Measurements from ENCODE around the gene TRPM8.

TRPM8 gene

DNA sequence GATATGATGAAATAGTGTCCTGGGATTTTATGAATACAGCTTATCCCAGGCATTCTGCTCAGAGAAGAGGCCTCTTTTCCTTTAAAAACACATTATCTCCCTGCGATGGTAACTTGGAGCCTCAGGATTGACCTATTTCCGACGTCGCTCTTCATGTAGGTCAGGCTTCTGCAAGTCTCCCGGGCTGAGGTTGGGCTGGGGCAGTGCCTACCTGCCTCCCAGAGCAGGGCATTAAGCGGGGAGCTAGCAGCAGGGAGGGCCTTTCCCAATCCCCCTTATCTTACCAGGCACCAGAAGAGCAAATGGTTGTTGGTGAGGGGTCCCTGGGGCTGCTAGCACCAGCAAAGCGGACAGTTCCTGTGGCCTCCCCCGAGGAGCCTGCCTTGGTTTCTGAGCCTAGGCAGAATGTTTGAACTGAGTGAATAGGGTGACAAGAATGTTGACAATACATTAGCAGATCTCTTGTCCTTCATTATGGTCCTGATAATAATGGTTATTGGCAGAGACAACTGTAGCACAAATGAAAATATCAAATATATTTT lies 60.2 kb downstream of the TRPM8 start:
- TF ChIP-seq GATA2 (IDR thresholded peaks at IDR 0.05; ENCODE audit: low read depth, low read length), result no peak
- no peak for TF ChIP-seq GATA3 (IDR thresholded peaks at IDR 0.05; ENCODE audit: low read depth, low read length)

DNA sequence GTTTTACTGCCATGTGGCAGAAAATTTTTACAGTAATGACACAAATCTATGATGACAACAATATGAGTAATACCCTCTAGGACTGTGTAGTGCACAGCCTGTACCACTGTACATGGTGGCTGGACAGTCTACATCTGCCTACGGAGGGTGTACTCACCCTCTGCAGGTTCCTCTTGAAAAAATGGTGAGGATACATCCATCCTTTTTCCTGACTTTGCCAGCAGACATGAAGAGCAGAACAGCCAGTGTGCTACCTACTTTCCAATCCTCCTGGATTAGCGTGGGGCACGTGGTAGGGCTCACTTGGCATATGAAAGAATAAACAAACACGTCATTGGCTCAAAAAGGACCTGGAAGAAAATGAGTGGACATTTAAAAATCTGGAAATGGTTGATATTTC lies 62.6 kb downstream of the TRPM8 start:
- no peak for TF ChIP-seq GATA2 (IDR thresholded peaks at IDR 0.05; ENCODE audit: low read depth, low read length)
- TF ChIP-seq GATA3 (IDR thresholded peaks at IDR 0.05; ENCODE audit: low read depth, low read length), result no peak

DNA sequence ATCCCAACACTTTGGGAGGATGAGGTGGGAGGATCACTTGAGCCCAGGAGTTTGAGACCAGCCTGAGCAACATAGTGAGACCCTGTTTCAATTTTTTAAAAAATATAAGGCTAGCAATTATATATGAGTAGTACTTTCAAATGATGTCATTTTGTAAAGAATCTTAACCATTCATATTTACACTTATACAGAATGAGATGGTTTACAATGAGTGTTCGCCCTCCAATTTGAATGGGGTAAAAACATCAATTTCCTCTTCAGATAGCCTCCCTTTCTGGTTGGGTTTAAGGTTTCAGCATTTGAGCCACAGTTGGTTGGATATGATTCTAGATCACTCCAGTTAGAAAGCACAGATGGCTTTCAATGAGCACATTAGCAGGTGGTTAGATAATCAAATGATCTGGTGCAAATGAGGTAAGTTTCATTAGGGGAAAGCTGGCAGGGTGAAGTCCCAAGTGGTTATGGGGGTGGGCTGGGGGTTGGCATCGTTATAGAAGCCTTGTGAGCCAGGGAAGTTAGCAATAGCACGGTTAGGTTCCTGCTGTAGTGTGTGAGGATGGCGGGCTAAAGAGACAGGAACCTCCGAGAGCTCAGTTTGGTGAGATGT lies 63.9 kb downstream of the TRPM8 start:
- TF ChIP-seq GATA2 (IDR thresholded peaks at IDR 0.05; ENCODE audit: low read depth, low read length) (no peak), GATA3 (IDR thresholded peaks at IDR 0.05; ENCODE audit: low read depth, low read length) (no peak)

DNA sequence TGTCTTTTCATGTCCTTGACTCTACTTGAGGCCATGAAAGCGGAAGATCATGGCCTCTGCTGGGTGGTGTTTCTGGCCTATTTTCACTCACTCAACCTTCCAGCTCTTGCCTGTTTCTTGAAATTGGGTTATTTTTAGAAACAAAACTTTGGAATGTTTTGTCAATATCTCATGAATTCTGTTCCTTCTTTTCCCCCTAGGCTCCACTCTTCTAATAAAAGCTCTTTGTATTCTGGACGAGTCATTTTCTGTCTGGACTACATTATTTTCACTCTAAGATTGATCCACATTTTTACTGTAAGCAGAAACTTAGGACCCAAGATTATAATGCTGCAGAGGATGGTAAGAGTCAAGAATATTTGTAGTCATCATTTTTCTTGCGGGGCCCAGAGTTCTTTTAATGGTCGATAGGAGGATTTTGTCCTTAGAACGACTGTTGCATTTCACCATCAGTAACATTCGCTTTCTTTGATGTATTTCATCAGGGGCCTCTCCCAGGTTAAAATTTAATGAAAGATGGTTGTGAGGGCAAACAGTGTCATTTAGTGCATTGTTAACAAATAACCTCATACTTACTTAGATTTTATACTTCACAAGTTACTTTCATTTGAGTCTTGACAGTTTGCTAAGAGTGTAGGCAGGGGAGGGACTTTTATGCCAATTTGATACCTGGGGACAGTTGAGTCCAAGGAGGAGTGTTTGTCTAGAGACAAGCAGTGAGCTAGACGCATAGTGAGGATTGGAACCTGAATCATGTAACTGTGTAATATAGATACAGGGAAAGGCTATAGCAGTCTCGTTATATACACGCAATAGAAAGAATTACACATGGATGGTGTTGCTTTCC lies 64.6 kb downstream of the TRPM8 start:
- TF ChIP-seq GATA2 (IDR thresholded peaks at IDR 0.05; ENCODE audit: low read depth, low read length), result no peak
- no peak for TF ChIP-seq GATA3 (IDR thresholded peaks at IDR 0.05; ENCODE audit: low read depth, low read length)

DNA sequence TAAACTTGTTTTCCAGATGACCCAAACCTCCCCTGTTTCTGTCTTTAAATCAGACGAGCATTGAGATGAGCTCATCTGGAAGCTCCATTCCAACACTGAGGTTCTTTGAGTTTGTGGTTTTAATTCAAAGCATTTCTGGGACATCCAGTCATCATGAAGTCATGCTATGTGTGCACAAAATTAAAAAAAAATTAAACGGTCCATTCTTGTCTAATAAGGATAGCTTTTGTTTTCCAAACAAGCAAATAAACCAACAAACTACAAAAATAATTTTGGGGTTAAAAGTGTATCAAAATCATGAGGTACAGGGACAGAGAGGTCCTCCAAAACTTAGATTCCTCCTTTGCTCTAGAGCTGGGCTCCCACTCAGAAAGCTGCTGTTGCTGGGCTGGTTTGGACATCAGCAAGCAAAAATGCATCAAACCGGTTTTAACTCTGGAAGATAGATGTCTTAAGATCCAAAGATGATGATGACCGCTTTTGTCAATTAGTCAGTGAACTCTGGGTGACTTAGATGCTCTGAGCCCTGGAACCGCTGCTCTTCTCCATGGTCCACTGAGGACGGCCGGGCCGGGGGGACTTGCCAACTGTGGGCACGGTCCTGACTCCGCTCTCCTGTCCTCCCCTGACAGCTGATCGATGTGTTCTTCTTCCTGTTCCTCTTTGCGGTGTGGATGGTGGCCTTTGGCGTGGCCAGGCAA lies 65.4 kb downstream of the TRPM8 start:
- no peak for TF ChIP-seq GATA2 (IDR thresholded peaks at IDR 0.05; ENCODE audit: low read depth, low read length)

DNA sequence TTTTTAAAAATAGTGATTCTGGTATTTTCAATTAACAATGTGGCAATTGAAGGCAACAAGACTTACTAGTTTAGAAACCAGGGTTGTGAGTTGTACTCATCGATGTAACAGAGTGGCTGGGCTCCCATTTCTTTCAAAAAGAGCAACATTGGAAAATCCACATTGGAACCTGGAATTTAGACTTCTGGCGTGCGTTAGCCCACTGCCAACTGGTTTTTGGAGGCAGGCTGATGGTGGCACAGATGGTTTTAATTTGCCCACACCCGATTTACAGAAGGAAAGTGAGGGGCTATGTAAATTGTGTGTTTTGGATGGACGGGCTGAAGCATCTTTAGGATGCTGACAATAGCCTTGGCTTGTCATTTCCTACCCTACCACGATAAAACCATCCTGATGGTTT lies 66.3 kb downstream of the TRPM8 start:
- TF ChIP-seq GATA3 (IDR thresholded peaks at IDR 0.05; ENCODE audit: low read depth, low read length), result no peak
- TF ChIP-seq GATA2 (IDR thresholded peaks at IDR 0.05; ENCODE audit: low read depth, low read length), result no peak

DNA sequence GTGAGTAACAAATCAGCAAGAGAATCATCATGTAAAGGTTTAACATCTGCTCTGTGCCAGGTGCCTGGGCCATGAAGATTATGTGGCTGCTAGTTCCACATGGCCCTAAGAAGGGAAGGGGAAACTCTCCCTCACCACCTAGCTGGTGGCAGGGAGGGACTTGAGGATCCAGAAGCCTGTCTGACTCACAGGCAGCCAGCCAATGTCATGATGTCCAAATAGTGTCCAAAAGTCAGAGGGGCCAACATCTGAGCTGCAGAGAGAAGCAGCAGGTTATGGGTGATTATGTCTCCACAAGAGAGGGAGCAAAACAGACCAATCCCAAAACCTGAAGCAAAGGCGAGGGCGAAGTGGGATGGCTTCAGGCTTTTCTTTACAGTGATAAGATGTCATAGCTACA lies 71.4 kb downstream of the TRPM8 start:
- no peak for TF ChIP-seq GATA3 (IDR thresholded peaks at IDR 0.05; ENCODE audit: low read depth, low read length)
- no peak for TF ChIP-seq GATA2 (IDR thresholded peaks at IDR 0.05; ENCODE audit: low read depth, low read length)

DNA sequence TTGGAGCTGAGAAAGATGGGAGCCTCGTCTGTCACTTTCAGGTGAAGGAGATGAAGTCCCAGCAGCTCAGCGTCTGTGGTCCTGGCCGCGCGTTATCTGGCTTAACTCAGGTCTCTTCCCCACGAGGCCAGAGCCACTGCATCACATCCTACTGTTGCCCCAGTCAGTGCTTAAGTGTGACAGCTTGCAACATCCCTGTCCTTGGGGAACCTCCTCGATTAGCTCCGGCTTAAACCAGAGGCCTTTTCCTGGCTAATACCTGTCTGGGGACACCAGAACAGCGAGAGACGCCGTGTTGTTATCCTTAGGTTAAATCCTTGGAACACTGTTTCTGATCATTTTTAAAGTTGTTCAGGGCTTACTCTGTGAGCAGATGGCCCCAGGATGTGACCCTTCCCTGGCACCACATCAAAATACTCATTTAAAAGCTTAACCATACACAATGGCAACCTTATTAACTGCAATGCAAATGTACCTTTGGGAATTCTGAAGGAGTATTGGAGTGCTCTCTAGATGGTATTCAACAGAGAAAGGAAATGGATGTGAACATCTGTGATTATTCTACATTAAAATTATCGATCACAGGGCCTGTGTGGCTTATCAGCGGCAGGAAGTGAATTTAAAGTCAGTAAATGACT lies 72.2 kb downstream of the TRPM8 start:
- no peak for TF ChIP-seq GATA3 (IDR thresholded peaks at IDR 0.05; ENCODE audit: low read depth, low read length)
- TF ChIP-seq GATA2 (IDR thresholded peaks at IDR 0.05; ENCODE audit: low read depth, low read length), result no peak

DNA sequence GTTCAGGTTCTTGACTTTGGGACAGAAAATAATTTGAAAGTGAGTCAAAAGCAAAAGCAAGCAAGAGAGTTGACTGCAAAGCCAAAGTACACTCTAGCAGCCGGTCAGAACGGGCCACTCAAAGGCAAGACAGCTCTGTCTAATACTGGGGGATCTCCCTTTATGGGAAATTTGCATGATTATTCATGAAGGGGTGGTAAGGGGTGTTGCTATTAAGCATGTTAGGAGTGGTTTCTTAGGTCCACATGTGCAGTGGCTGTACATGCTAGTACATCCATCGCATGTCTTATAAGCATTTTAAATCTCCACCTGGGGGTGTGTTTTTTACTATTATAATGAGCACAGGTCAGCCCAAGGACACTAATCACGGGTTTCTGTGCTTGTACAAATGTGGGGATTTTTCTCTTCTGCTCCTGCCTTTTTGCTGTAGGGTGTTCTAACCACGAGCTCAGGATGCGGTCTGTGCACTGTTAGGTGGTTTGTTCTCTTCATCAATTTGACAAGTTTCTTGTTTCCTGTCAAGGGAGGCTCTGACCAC lies 73.2 kb downstream of the TRPM8 start:
- no peak for TF ChIP-seq GATA2 (IDR thresholded peaks at IDR 0.05; ENCODE audit: low read depth, low read length)
- TF ChIP-seq GATA3 (IDR thresholded peaks at IDR 0.05; ENCODE audit: low read depth, low read length), result no peak

DNA sequence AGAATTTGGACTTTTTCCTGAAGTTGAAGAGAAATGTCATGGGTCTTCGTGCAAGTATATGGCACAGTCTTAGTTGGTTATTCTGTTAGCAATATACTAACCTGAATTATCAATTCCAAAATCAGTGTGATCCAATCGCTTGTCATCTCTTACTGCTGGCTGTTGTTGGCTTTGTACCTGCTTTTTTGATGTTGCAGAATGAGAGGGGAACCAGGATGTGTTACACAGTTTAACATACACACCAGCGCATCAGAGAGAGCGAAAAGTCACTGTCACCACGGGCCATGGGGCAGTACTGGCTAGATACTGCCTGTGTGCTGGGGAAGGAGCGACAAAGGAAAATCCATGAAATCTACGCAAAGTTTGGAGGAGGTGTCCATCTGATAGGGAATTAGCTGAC lies 74.0 kb downstream of the TRPM8 start:
- TF ChIP-seq GATA2 (IDR thresholded peaks at IDR 0.05; ENCODE audit: low read depth, low read length) (no peak), GATA3 (IDR thresholded peaks at IDR 0.05; ENCODE audit: low read depth, low read length) (no peak)

DNA sequence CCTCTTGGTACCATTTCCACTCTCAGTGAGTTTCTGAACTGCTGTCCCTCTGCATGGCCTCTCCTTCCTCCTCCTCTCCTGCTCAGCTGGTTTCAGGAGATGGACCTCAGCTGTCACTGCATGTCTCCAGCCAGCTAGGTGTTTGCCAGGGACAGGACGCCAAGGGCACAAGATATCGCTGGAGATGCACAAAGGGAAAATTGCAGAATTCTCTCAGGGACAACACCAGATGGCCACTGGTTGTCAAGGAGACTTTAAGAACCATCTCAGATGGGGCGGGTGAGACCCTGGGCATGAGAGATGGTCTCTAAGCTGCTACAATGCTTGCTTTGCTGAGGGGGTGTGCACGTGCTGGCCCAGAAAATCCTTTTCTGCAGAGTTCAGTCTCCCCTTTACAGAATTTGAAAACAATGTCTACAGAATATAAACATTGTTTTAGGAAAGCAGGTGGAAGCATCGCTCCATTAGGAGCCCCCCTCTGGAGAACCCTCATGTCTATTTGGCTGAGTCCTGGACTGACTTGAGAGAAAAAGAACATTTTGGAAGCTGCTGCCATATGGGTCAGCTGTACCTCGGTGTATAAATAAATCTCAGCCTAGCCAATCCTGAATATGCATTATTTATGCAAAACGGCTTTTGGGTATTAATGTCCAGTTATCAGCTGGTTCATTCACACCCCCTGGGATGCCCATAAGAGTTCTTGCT lies 75.5 kb downstream of the TRPM8 start:
- TF ChIP-seq GATA2 (IDR thresholded peaks at IDR 0.05; ENCODE audit: low read depth, low read length) (no peak), GATA3 (IDR thresholded peaks at IDR 0.05; ENCODE audit: low read depth, low read length) (no peak)

DNA sequence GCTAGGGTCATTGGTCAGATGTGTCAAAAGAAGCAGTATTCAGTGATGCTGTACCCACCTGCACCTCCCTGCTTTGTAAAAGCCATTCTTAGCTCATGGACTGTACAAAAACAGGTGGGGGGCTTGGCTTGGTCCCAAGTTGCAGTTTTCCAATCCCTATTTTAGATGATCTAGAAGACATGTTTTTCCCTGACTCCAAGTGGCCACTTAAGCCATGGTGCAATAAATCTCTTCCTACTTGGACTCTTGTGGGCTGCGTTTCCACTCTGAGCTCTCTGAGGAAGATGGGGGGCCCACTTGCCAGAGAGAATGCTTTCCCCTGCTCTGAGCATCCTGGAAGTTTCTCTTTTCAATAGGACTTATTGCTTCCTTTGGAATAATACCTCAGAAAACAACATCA lies 76.3 kb downstream of the TRPM8 start:
- TF ChIP-seq GATA2 (IDR thresholded peaks at IDR 0.05; ENCODE audit: low read depth, low read length), result no peak
- TF ChIP-seq GATA3 (IDR thresholded peaks at IDR 0.05; ENCODE audit: low read depth, low read length), result no peak

DNA sequence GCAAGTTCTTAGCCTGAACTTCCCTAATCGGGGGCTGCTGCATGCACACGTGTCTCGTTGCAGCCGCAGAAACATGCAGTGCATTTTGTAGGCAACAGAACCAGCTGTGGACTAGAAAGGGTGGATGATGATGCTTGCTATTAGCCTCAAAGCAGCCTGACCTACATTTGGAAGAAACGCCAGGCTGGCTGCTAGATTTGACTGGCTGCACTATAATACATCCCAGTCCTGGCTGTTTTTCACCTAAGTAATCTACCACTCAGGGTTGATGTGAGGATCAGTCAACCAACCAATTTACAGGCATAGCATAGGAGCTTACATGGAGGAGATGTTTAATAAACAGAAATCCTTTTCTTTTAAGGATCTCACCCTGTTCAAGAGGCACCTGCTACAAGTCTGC lies 77.0 kb downstream of the TRPM8 start:
- no peak for TF ChIP-seq GATA2 (IDR thresholded peaks at IDR 0.05; ENCODE audit: low read depth, low read length)
- no peak for TF ChIP-seq GATA3 (IDR thresholded peaks at IDR 0.05; ENCODE audit: low read depth, low read length)
